Loucy (cell line): ENCODE data around the gene TSACC.

Source experiments
- H2AFZ ChIP-seq: fragments of 200-600 bp; sonication (generic); 2 replicates; pipeline ENCODE4 v1.6.0; 2016; ENCODE audit warnings: antibody characterized with exemption, mild to moderate bottlenecking, low read length, moderate library complexity
- H3F3A ChIP-seq: fragments of 200-600 bp; 2 replicates; pipeline ENCODE4 v1.6.0; 2016; ENCODE audit warnings: antibody characterized with exemption, low read depth, mild to moderate bottlenecking
- H3K27me3 ChIP-seq: fragments of 200-600 bp; sonication (generic); 2 replicates; pipeline ENCODE4 v1.6.1; 2014; ENCODE audit warnings: low read length, mild to moderate bottlenecking; ENCODE audit not compliant: insufficient read depth, poor library complexity, severe bottlenecking
- H3K36me3 ChIP-seq: fragments of 200-600 bp; sonication (generic); 2 replicates; pipeline ENCODE4 v1.6.1; 2016; ENCODE audit warnings: low read length; ENCODE audit not compliant: insufficient read depth
- H3K4me1 ChIP-seq: fragments of 200-600 bp; sonication (generic); 2 replicates; pipeline ENCODE4 v1.5.1; 2014; ENCODE audit warnings: low read length, mild to moderate bottlenecking; ENCODE audit not compliant: insufficient read depth, poor library complexity, severe bottlenecking
- H3K4me2 ChIP-seq: fragments of 200-600 bp; sonication (generic); 2 replicates; pipeline ENCODE4 v1.6.0; 2014; ENCODE audit warnings: antibody characterized with exemption, low read length, low read depth, mild to moderate bottlenecking; ENCODE audit not compliant: poor library complexity, severe bottlenecking
- H3K4me3 ChIP-seq: fragments of 200-600 bp; sonication (generic); 2 replicates; pipeline ENCODE4 v1.5.1; 2014; ENCODE audit warnings: low read length, mild to moderate bottlenecking, mixed read lengths; ENCODE audit not compliant: poor library complexity, severe bottlenecking
- H3K79me2 ChIP-seq: fragments of 200-600 bp; sonication (generic); 2 replicates; pipeline ENCODE4 v1.6.1; 2014; ENCODE audit warnings: low read length; ENCODE audit not compliant: insufficient read depth
- H3K9ac ChIP-seq: fragments of 200-600 bp; sonication (generic); 2 replicates; pipeline ENCODE4 v1.6.0; 2014; ENCODE audit warnings: mild to moderate bottlenecking, low read depth, low read length, moderate library complexity; ENCODE audit not compliant: poor library complexity, severe bottlenecking
- H3K9me2 ChIP-seq: fragments of 200-600 bp; sonication (generic); replicated peaks from 2 replicates; pipeline ENCODE4 v1.6.1; 2016; ENCODE audit warnings: low read depth, low read length, mixed read lengths
- H3K9me3 ChIP-seq: fragments of 200-600 bp; sonication (generic); 2 replicates; pipeline ENCODE4 v1.6.1; 2014; ENCODE audit warnings: mild to moderate bottlenecking, antibody characterized with exemption, low read length, low read depth; ENCODE audit not compliant: insufficient read depth
- H4K20me1 ChIP-seq: fragments of 200-600 bp; sonication (generic); 2 replicates; pipeline ENCODE4 v1.6.0; 2014; ENCODE audit warnings: antibody characterized with exemption, low read length, mild to moderate bottlenecking; ENCODE audit not compliant: insufficient read depth, poor library complexity, severe bottlenecking
- EZH2phosphoT487 ChIP-seq: fragments of 200-600 bp; IDR thresholded peaks from 2 replicates; pipeline ENCODE4 v1.6.1; 2018; ENCODE audit warnings: antibody characterized with exemption, mild to moderate bottlenecking, moderate library complexity, borderline replicate concordance
- TF ChIP-seq, protein P1 (sequence below): fragments of 200-600 bp; sonication (generic); conservative IDR thresholded peaks from 2 replicates; pipeline ENCODE4 v1.5.1; 2014; ENCODE audit warnings: mild to moderate bottlenecking, antibody characterized with exemption, low read length

TSACC gene

DNA sequence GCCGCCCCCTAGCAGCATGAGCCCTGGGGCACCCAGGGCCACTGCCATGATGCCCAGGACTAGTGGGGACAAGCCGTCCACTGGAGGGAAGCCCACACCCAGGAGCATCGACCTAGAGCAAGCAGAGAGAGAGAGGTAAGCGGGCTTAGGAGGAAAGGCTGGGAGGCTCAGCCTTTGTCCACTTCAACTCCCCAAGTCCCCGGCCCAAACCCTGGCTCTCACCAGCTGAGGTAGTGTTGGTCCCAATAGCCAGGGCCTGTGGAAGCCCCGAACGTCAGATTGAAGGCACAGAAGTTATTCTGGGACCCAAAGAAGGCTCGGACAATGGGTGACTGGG is 45.3 kb upstream of the TSACC start:
- Histone ChIP-seq H3K9me3 (no peaks in the 10 kb centered on the region), H3F3A (no peaks in the 10 kb centered on the region), H3K4me1 (peaks cover 8% of the 10 kb centered on the region), H3K9me2 (no peaks in the 10 kb centered on the region), H3K79me2 (0 out of 2 replicates have a peak, but pooled peaks cover 4% of the 10 kb centered on the region), H3K9ac (no peak overlapping the region), H3K4me2 (no peak overlapping the region), H2AFZ (no peak overlapping the region), H4K20me1 (no peaks in the 10 kb centered on the region), H3K36me3 (no peaks in the 10 kb centered on the region), H3K4me3 (no peak overlapping the region), H3K27me3 (no peaks in the 10 kb centered on the region)
- TF ChIP-seq, protein P1, sequence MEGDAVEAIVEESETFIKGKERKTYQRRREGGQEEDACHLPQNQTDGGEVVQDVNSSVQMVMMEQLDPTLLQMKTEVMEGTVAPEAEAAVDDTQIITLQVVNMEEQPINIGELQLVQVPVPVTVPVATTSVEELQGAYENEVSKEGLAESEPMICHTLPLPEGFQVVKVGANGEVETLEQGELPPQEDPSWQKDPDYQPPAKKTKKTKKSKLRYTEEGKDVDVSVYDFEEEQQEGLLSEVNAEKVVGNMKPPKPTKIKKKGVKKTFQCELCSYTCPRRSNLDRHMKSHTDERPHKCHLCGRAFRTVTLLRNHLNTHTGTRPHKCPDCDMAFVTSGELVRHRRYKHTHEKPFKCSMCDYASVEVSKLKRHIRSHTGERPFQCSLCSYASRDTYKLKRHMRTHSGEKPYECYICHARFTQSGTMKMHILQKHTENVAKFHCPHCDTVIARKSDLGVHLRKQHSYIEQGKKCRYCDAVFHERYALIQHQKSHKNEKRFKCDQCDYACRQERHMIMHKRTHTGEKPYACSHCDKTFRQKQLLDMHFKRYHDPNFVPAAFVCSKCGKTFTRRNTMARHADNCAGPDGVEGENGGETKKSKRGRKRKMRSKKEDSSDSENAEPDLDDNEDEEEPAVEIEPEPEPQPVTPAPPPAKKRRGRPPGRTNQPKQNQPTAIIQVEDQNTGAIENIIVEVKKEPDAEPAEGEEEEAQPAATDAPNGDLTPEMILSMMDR = no peak
- no peak for TF ChIP-seq EZH2phosphoT487

DNA sequence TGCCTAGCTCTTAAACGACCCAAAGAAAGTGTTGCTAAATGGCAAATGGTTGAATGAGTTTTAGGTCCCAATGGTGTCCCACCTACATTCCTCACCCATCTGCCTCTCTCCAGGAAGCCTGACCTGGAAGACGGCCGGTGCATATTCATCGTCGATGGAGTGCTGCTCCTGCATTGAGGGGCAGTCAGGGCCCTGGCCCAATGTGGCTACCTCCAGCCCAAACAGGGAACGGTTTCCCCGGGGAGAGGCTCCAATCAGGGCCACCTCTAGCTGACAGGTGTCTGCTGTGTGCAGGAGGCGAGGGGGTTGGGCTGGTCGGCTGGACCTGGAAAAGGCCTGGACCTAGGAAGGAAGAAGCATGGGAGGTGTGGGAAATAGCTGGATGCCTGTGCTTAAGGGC is 44.4 kb upstream of the TSACC start:
- Histone ChIP-seq H3K4me2 (no peak overlapping the region), H3K79me2 (0 out of 2 replicates have a peak, but pooled peaks cover 4% of the 10 kb centered on the region)

DNA sequence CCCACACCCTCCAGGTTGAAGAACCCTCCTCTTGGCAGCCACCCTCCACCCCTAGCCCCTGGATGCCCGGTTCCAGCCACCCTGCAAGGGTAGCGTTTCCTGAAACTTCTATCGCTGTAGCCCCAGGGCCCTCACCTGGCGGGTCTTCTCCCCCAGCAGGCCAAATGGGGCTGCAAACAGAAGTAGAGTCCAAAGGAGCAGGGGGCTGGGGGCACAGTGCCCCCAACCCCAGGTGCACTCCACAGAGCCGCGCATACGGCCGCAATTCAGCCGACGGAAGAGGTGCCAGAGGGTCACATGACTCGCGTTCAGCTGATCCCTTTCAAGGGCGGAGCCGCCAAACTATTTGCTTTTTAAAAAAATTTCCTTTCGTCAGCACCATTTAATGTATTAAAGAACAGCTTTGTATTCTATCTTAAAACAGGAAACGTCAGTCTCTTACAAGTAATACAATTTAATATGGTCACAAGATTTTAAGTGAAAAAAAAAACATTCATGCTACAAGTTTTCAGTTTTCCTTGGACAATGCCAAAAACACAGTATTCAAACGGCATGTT is 42.9 kb upstream of the TSACC start, which contains the start of gene GLMP:
GLMP (minus strand) TSS at position 289 of the 557 bp plus-strand sequence; CDS start at position 255, 34 bp downstream.
- Histone ChIP-seq H3F3A (no peaks in the 10 kb centered on the region), H3K9me3 (no peaks in the 10 kb centered on the region), H3K36me3 (no peaks in the 10 kb centered on the region), H3K9me2 (no peaks in the 10 kb centered on the region), H3K4me3 (peak within 1 kb of the TSS; percentile 86), H3K4me2 (peak within 1 kb of the TSS; percentile 90), H2AFZ (peak within 1 kb of the TSS; percentile 91), H3K9ac (peak within 1 kb of the TSS; percentile 68), H4K20me1 (no peaks in the 10 kb centered on the region), H3K79me2 (0 out of 2 replicates have a peak, but pooled peaks cover 4% of the 10 kb centered on the region), H3K27me3 (no peaks in the 10 kb centered on the region), H3K4me1 (peaks cover 8% of the 10 kb centered on the region)
- TF ChIP-seq, protein P1 = no peak
- no peak for TF ChIP-seq EZH2phosphoT487

More for the DNA sequence above, 44.4 kb upstream of the TSACC start:
- no peak overlapping the region for H2AFZ ChIP-seq
- H3F3A ChIP-seq = no peaks in the 10 kb centered on the region
- H3K4me1 ChIP-seq = peaks cover 8% of the 10 kb centered on the region
- H3K9me3 ChIP-seq = no peaks in the 10 kb centered on the region
- H3K27me3 ChIP-seq = no peaks in the 10 kb centered on the region
- TF ChIP-seq, protein P1 = no peak
- TF ChIP-seq EZH2phosphoT487 = no peak
- H4K20me1 ChIP-seq = no peaks in the 10 kb centered on the region
- H3K9ac ChIP-seq = no peak overlapping the region
- H3K4me3 ChIP-seq = no peak overlapping the region
- H3K9me2 ChIP-seq = no peaks in the 10 kb centered on the region
- no peaks in the 10 kb centered on the region for H3K36me3 ChIP-seq
